Measurements from ENCODE around the gene PDXK. TPM values are rescaled to one million over a fixed set of nuclear protein-coding genes. Genes with fewer than 3 reads are reported as not detected.

Gene PDXK
- total RNA-seq, 1 donor from 2014 or later, result 59.5 TPM

DNA sequence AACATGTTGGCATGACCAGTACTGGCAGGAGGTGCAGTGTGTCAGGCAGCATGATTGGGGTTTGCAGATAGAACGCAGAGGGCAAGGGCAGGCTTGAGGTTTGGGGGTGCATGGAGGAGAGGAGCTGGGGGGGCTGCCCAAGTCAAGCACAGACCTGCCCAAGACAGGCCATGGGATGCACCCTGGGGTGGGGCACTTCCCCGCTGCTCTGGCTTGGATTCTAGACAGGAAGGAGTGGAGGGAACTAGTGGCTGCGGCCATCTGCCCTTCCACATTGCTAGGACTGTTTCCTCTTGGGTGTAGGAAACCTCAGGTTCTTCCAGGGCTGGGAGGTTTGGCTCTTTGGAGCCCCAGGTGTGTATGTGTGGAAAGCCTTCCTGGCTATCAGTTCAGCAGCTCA is 3.0 kb downstream of the PDXK start:
- DNase-seq (ENCODE audit: extremely low read depth, low read depth, low spot score), result no peak

DNA sequence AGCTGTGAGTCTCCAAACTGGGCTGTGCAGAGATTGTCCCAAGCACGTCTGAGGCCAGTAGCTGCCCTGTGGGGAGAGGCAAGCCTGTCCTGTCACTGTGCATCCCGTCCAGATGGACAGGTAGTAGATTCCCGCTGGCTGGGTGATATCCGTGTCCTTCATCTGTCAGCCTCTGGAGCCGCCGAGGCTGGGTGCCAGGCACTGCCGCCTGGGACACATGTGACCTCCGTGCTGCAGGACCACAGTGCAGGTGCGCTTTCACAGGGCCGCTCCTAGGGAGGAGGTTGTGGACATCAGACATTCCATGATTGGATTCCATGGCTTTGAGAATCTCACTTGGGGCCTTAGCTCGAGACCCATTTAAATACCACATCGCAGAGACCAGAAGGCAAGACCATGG is 4.7 kb downstream of the PDXK start:
- DNase-seq (ENCODE audit: extremely low read depth, low read depth, low spot score), result no peak

DNA sequence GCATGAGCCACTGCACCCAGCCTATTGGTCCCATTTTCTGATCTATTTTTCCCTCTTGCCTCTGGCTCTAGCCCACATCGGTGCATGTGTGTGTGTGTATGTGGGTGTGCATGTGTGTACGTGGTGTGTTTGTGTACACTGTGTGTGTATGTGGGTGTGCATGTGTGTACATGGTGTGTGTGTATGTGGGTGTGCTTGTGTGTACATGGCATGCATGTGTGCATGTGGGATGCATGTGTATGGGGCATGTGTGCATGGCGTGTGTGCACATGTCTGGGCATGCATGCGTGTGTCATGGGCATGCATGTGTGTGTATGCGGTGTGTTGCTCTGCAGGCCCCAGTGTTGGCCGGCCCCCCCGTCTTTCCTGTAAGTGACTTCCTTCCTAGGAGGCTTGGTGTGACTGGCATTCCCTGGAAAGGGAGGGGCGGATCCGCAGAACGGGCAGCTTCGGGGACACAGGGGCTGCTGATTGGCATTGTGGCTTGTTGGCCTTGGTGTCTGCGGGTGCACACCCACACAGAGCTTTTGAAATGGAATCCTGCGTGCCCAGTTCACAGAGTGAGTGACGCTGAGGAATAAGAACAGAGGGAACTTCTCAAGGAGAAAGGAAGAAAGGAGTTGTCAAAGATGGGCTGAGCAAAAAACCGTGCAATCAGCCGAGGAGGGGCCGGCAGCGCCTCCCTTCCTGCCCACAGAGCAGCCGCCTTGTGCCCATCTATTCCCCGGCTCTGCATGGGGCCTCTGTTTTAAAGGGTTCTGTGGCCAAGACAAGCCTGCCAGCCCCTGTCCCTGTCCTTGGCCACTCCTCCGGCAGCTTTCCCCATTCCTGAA is 8.0 kb downstream of the PDXK start:
- no peak for DNase-seq (ENCODE audit: extremely low read depth, low read depth, low spot score)

DNA sequence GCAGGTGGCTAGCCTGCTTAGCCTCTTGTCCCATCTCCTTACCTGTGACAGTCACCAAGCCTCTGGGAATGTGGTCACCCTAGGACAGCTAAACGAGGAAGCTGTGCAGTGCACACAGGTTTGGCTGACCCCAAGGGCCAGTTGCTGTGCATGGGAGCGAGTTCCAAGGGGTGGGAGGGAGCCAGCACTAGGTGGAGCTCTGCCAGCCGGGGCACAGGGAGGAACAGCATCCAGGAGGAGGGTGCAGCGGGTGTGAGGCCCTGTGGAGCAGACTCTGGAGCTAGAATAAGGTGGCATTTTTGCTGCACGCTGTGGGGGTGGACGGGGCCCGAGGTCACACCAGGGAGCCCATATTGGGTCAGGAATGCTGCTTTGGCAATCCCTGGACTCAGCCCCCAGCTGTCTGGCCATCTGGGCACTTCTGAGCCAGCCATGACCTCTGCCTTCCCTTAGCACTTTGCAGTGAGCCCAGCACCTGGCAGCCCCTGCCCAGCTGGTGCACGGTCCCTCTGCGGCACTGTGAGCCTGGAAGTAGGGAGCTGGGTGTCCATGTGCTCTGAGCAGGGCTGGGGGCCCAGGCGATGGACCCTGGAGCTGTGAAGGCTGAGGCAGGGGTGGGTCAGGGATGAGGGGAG is 8.7 kb downstream of the PDXK start:
- DNase-seq (ENCODE audit: extremely low read depth, low read depth, low spot score), result no peak

DNA sequence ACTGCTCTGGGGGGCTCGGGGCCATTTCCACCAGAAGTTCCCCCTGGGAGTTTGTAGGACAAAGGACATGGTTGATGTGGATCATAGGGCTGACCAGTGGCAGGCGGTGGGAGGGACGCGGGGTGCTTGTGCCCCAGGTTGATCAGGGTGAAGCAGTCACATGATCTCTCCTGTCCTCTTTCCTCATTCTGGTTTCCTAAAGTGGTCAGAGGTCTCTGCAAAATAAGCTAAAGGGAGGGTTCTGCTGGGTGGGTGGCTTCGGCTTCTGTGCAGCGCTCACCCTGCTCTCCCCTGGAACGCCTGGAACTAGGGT is 9.2 kb downstream of the PDXK start:
- no peak for DNase-seq (ENCODE audit: extremely low read depth, low read depth, low spot score)

DNA sequence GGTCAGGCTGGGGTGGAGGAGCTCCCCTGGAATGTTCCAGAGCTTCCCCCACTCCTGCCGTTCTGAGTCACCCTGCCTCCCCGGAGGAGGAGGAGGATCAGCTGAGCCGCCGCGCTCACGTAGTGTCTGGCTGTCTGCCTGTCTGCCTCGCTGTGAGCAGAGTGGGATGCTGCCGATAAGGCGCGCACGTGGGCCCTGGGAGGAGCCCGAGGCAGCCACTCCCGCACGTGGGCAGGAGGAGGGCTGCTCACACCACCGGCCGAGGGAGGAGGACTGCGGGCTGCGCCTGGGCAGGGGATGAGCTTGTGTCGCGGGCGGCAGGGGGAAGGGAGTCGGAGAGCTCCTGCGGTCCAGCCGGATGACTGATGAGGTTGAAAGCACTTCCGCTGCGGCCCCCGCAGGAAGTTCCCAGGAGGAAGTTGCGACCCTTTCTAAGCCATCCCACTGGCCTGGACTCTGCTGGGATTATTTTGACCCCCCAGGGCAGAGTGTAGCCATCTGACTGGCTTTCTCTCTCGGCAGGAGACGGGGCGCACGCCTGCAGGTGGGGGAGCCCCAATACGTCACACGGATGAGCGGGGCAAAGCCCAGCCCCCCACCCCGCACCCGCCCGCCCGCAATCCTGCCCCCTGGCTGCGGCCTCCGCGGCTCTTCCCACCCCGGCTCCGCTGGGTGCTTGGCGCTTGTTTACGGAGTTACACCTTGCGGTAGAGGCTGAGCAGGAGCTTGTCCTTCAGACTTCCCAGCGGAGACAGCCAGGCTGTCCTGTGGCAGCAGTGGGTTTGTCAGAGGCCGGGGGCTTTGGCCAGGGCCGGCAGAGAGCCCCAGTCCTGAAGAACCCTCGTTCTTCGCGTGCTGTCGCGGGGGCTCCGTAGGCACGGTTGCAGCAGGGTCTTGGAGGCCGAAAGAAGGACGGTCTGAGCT is 9.8 kb downstream of the PDXK start:
- DNase-seq (ENCODE audit: extremely low read depth, low read depth, low spot score), result peak; percentile 16

DNA sequence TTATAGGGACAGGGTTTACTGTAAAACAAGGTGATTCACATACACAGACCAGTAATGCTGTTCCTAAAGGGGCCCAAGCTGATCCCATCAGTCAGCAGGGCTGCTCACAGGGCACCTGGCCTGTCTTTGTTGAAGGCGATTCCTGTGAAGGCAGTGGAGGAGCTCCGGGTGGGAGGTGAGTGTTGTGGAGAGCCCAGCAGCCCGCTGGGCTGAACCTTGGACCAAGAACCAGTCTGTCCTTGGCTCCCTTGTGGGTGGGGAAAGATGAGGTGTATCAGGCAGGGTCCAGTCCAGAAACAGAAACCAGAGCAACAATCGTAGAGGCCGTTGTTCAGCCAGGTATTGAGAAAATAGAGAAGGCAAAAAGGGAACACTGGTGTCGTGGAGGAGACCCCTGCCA is 12.5 kb downstream of the PDXK start:
- no peak for DNase-seq (ENCODE audit: extremely low read depth, low read depth, low spot score)

DNA sequence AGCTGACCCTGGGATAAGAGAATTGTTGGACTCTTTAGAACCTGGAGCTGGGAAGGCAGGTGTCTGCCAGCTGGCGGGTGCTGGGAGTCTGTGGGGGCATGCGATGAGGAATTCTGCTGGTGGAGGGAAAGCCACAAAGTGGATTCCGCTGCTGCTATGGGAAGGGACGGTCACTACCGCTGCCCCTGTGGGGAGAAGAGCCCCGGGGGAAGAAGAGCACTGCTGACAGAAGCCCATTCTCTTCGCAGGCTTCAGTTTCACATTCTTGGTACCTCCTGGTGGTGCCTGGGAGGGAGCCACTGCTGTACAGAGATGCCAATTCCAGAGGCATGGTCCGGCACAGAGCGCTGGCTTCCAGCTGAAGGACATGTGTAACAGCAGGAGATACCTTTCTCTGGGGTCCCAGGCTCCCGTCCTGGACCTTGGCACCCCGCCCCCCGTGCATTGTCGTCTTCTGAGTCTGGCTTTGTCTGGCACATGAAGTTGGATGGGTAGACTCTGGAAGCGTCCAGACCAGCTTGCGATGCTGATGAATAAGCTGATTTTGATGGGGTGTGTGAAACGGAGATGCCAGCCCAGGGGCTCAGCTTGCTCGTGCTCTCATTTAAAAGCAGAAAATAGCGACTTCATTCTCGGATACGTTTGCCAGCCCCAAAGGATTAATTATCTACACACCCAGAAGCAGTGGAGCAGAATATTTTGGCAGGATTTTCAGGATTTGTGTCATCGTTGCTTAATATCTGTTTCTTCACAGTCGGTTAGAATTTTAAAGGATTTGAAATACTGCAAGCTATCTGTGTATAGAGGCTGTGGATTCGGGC is 13.2 kb downstream of the PDXK start:
- no peak for DNase-seq (ENCODE audit: extremely low read depth, low read depth, low spot score)

DNA sequence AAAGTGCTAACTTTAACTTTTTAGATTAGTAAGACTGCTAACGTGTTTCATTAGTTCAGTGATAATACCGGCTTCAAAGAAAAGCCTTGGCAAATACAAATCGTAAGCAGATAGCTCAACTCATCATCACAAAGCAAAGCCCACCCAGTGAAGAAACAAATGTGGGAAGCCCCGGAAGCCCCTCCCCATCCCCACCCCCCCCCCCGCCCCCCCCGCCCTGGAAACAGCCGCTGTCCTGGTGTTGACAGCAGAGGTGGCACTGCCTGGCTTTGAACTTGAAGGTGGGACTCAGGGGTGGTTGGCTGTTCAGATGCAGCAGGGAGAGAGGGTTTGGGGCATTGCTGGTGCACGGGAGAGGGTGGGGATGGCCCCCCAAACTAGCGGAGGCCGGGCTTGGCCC is 14.1 kb downstream of the PDXK start:
- DNase-seq (ENCODE audit: extremely low read depth, low read depth, low spot score), result no peak

DNA sequence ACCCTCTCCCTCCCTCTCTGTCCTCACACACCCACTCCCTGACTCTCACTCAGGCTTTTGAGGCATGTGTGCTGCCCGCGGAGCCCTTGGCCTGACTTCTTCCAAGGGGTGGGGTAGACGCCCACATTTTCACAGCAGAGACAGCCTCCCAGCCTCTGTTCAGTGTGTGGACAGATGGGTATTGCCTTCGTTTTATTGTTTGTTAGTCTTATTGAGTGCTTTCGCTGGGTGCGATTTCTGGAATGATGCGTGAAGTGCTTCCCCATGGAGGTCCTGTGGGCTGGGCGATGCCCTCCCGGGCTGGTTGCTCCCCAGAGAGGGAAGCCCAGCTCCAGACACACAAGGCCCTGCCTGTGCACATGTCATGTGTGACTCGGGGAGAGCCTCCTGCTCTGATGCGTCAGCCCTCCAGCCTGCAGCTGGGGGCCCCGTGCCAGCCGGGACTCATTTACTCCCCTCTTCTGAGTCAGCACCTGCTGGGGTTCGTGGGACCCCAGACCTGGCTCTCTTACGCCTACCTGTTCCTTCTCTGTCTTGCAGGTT is 14.7 kb downstream of the PDXK start:
- DNase-seq (ENCODE audit: extremely low read depth, low read depth, low spot score), result no peak

DNA sequence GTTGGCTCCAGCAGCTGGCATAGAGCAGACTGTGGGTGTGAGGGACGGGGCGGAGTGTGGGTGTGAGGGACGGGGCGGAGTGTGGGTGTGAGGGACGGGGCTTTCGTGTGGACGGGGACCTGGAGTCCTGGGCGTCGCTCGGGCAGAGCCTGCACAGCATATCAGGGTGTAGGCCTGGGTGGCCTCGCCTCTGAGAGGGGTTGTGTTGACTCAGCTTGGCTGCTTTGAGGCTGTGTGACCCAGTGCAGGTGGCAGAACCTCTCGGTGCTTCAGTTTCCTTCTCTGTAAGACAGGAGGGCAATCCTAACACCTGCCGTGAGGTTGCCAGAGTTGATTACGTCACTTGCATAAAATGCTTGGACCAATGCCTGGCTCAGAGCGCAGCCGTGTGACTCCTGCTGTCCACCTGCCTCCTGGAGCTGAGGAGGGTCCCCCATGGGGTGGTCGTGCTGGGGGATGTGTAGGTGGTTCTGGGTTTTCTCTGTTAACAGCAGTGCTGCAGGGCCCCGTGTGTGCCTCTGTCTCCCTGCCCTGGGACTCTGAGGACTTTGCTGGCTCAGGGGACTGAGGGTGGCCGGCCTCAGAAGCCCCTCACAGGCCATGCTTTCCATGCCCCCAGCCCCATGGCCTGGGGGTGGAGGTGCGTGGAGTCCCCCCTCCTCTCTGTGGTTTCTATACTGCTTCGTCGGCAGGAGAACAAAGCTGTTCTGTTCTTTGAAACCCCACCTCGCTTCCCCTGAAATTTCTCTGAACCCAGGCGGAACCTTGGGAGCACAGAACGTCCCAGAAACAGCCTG is 15.4 kb downstream of the PDXK start:
- DNase-seq (ENCODE audit: extremely low read depth, low read depth, low spot score), result no peak

DNA sequence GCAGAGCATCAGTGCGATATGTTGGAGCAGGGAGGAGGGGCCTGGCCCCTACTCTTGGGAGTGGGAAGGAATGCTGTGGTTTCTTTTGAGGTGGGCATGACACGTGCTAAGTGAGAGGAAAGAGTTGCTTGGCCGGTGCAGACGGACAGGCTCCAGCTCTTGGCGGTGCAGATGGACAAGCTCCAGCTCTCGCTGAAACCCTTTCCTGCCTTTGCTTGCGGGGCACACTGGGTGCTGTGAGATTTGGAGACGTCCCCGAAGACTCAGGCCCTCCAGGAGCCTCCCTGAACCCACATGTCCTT is 15.9 kb downstream of the PDXK start:
- DNase-seq (ENCODE audit: extremely low read depth, low read depth, low spot score), result no peak

DNA sequence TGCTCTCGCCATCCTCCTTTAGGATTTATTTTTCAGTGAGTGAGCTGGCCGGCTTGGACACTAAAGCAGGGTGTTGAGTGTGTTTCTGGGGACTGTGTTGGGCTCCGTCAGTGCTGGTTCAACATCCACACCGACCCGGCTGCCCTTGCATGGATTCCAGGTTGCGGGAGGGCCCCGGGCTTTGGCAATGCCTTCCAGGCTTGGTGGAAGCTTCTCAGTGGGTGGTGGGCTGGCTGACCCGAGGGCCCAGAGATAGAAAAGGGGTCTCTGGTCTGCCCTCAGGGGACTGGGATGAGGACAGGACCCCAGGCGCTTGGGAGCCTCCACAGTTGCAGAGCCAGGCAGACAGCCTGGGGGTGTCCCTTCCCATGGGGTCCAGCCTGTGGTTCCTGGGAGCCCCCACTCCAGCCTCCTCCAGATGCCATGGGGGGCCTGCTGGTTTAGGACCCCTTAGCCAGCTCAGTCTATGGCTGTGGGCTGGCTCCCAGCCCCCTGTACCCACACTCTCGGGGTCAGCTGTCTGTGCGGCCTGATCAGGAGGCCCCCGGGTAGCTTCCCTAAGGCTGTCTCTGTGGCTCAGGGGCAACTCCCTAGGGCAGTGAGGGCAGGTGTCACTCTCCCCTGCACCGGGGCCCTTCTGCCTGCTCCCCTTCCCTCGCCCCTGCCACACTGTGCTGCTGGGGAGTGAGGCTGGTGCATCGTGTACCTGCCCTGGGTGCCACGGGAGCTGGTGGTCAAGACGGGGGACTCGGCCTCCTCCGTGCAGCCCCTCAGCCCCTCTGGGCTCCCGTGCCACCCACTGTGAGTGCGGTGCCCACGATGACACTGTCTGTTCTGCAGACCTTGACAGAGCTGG is 16.5 kb downstream of the PDXK start:
- DNase-seq (ENCODE audit: extremely low read depth, low read depth, low spot score), result no peak

DNA sequence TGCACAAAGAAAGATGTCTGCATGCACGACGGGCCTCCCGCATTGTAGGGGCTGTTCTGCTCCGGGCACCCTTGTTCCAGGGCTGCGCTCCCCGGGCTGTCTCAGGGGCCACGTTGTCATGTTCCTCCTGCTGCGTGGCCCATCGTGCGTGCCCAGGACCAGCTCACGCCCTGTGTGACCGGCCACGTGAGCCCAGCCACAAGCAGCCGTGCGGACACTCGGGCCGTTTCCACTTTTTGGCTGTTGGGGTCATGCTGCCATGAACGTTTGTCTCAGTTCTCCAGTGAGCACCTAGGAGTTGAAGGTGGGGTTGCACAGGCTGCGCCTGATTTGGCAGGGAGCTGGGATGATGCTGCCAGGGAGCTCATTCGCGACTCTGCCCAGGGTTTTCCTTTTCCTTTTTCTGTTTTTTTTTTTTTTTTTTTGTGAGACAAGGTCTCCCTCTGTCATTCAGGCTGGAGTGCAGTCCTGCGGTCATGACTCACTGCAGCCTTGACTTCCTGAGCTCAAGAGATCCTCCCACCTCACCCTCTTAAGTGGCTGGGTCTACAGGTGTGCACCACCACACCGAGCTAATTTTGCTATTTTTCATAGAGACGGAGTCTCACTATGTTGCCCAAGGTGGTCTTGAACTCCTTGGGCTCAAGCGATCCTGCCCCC is 17.4 kb downstream of the PDXK start:
- no peak for DNase-seq (ENCODE audit: extremely low read depth, low read depth, low spot score)

DNA sequence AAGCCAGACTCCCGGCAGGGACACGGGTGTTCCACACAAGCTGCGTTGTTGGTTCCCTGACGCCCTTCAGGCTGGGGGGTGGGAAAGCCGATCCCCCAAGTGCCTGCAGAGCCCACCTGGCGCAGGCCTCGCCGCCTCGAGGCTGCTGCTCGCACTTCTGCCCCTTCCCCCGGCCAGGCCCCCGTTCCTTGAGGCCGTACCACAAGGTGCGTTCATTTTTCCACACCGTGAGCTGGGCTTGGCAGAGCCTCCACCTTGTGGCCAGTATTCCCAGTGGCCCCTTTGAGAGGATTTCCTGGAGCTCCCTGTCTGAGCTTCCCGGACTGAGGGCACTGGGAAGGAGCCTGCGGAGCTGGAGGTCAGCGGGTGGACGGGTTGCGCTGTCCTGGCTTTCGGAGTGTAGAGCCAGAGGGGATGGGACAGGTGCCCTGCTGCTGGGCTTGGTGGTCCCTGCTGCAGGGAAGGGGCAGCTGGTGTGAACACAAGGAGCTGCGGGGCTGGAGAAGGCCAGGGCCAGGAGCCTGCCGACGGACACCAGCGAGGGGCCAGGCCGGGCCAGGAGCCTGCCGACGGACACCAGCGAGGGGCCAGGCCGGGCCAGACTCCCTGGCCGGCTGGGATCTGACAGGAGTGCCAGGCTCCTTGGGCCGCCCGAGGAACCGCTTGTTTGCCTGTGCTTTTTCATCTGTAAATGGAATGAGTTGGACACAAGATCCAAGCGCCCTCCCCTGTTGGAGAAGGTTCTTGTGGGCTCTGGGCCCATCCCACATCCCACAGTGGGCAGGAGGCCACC is 18.4 kb downstream of the PDXK start:
- DNase-seq (ENCODE audit: extremely low read depth, low read depth, low spot score), result no peak

DNA sequence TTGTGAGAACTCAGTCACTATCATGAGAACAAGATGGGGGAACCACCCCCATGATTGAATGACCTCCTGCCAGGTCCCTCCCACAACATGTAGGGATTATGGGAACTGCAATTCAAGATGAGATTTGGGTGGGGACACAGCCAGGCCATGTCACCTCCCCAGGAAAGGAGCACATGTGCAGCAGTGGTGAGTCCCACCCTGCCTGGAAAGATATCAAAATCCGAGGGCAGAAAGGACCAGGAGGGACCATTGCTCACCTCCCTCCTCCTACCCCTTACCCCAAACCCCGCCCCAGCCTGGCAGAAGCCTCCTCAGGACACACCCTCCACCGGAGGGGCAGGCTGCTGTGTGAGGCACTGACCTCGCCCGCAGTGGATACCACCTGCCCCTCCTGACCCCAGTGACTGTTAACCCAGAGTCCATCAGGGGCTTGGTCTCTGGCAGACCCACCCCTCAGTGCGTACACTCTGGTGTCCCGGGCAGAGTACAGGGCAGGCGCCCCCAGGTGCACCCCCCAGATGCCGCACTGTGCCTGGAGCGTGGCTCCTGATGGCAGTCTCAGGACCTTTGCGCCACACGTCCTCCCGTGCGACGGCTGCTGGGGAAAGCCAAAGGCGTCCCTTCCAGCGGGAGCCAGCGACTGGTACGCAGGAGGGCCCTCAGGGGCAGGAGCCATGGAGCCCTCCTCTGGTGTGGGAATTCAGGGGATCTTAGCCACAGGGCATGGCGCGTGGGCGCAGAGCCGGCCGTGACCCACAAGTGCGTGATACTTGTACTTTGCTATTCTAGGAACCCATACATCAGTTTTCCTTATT is 20.9 kb downstream of the PDXK start:
- DNase-seq (ENCODE audit: extremely low read depth, low read depth, low spot score), result no peak
